ENCODE measurements around the gene PIP5K1B.

GRCh38 chr9:68751556-68751955 lies 46.5 kb downstream of the PIP5K1B start:
- no peak for TF ChIP-seq CTCF (IDR thresholded peaks at IDR 0.05 in 4 of 5, conservative IDR thresholded peaks at IDR 0.05 in 1 of 5)
- TF ChIP-seq POLR2A (IDR thresholded peaks at IDR 0.05): no peak
